ENCODE measurements around the gene TSHZ3. TPM values are rescaled to one million over a fixed set of nuclear protein-coding genes. Genes with fewer than 3 reads are reported as not detected.

The TSHZ3 gene
- total and polyA plus RNA-seq, 2 of the 13 experiments (the other 11 are each of a cell fraction or from before 2014, with no cell fraction given) = not detected

DNA sequence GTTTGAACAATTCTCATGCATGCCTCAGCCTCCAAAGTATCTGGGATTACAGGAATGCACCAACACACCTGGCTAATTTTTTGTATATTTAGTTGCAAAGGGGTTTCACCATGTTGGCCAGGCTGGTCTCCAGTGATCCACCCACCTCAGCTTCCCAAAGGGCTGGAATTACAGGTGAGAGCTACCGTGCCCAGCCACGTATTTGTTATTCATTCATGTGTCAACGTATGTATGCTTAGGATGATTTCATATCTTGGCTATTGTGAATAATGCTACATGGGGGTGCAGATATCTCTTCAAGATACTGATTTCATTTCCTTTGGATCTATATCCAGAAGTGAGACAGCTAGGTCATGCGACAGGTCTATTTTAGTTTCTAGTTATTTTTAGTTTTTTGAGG, 113.4 kb downstream of the TSHZ3 start:
- Histone ChIP-seq H3K4me1 (ENCODE audit: insufficient read depth, low read length) (no peaks in the 10 kb centered on the region), H3K4me2 (ENCODE audit: low read depth, low read length) (no peak overlapping the region), H3K36me3 (replicated peaks in 1 of 2; ENCODE audit: control insufficient read depth in 1 of 2, insufficient read depth in 2 of 2, low read length in 2 of 2) (no peaks in the 10 kb centered on the region), H3K9me3 (ENCODE audit: low read length) (peaks cover 16% of the 10 kb centered on the region; the same call in 1 of the 2 replicates), H3K27me3 (ENCODE audit: control insufficient read depth in 1 of 2, insufficient read depth in 2 of 2, low read length in 2 of 2) (no peaks in the 10 kb centered on the region), H3K9ac (ENCODE audit: insufficient read depth, low read depth, low read length) (no peak overlapping the region), H3K27ac (ENCODE audit: extremely low read length, insufficient read depth, low read length) (no peak overlapping the region), H3K79me2 (ENCODE audit: insufficient read depth, low read length) (no peaks in the 10 kb centered on the region), H2AFZ (ENCODE audit: low read length) (no peak overlapping the region), H3K4me3 (replicated peaks in 1 of 3; ENCODE audit: insufficient read depth in 1 of 3, low read depth in 2 of 3, low read length in 3 of 3) (no peak overlapping the region), H4K20me1 (ENCODE audit: insufficient read depth, low read length) (no peaks in the 10 kb centered on the region)
- no peak for FAIRE-seq
- intact Hi-C loops (cut with micrococcal nuclease; ENCODE audit: unreplicated experiment) = no loop called here
- CTCF ChIA-PET (ENCODE audit: low intra/inter-chr PET ratio, low total read pairs) = no interaction called here
- no peak for ATAC-seq
- 20% methylated on average over 4 of the region's 4 CpGs for WGBS (ENCODE audit: low lambda C conversion rate)
- in situ Hi-C loops (cut with HindIII; ENCODE audit: extremely low pct_ligation_motif_present, low pct_unique_long_range_greater_than_20kb) = no loop called here
- POLR2A ChIA-PET = no interaction called here
- no TSS peak for BruUV-seq (replicated peaks)
- DNase-seq (ENCODE audit: low spot score) = no peak
- TF ChIP-seq KLF15 (CRISPR knock-in tag; IDR thresholded peaks at IDR 0.05; ENCODE audit: borderline replicate concordance) (no peak), CHD4 (IDR thresholded peaks at IDR 0.05; ENCODE audit: borderline replicate concordance, low read length) (no peak), ZNF788 (CRISPR knock-in tag; IDR thresholded peaks at IDR 0.05; ENCODE audit: borderline replicate concordance) (no peak), FOXP1 (IDR thresholded peaks at IDR 0.05) (no peak), FOXP1 (CRISPR knock-in tag; IDR thresholded peaks at IDR 0.05) (no peak), MEIS1 (CRISPR knock-in tag; IDR thresholded peaks at IDR 0.05; ENCODE audit: borderline replicate concordance) (no peak), TFE3 (CRISPR knock-in tag; IDR thresholded peaks at IDR 0.05) (no peak), ZBED4 (CRISPR knock-in tag; IDR thresholded peaks at IDR 0.05; ENCODE audit: borderline replicate concordance) (no peak), ZBTB33 (CRISPR knock-in tag; IDR thresholded peaks at IDR 0.05) (no peak), ZNF772 (CRISPR knock-in tag; IDR thresholded peaks at IDR 0.05) (no peak), HNRNPH1 (optimal IDR thresholded peaks at IDR 0.05; ENCODE audit: low read depth, low read length) (no peak), ERF (CRISPR knock-in tag; IDR thresholded peaks at IDR 0.05) (no peak), ZNF12 (CRISPR knock-in tag; IDR thresholded peaks at IDR 0.05) (no peak), JARID2 (CRISPR knock-in tag; IDR thresholded peaks at IDR 0.05; ENCODE audit: insufficient replicate concordance) (no peak)
- TF ChIP-seq, protein P1, sequence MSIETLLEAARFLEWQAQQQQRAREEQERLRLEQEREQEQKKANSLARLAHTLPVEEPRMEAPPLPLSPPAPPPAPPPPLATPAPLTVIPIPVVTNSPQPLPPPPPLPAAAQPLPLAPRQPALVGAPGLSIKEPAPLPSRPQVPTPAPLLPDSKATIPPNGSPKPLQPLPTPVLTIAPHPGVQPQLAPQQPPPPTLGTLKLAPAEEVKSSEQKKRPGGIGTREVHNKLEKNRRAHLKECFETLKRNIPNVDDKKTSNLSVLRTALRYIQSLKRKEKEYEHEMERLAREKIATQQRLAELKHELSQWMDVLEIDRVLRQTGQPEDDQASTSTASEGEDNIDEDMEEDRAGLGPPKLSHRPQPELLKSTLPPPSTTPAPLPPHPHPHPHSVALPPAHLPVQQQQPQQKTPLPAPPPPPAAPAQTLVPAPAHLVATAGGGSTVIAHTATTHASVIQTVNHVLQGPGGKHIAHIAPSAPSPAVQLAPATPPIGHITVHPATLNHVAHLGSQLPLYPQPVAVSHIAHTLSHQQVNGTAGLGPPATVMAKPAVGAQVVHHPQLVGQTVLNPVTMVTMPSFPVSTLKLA (IDR thresholded peaks at IDR 0.05) = no peak
- TF ChIP-seq, protein P2, sequence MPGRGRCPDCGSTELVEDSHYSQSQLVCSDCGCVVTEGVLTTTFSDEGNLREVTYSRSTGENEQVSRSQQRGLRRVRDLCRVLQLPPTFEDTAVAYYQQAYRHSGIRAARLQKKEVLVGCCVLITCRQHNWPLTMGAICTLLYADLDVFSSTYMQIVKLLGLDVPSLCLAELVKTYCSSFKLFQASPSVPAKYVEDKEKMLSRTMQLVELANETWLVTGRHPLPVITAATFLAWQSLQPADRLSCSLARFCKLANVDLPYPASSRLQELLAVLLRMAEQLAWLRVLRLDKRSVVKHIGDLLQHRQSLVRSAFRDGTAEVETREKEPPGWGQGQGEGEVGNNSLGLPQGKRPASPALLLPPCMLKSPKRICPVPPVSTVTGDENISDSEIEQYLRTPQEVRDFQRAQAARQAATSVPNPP (CRISPR knock-in tag; IDR thresholded peaks at IDR 0.05) = no peak

All from HepG2 (cell line).